Renal cortex interstitium (tissue), 15 donors: ENCODE data around the gene FN3K. TPM values are rescaled to one million over a fixed set of nuclear protein-coding genes. Genes with fewer than 3 reads are reported as not detected.
A peak's percentile ranks its signal among the peaks of the same experiment; 100 is the strongest.

ENCODE experiments used
- DNase-seq, 11 donors: peaks; one replicate each; pipeline ENCODE4 v3.0.0-alpha.2; 2013; ENCODE audit warnings: low read depth in 9 of 11, low spot score in 4 of 11; ENCODE audit errors: extremely low read depth in 1 of 11
- long read RNA-seq, 16 experiments: transcript quantifications; one replicate each; lab custom pipeline, GENCODE V29; 2026
- polyA plus RNA-seq, 3 donors: library from polyadenylated mRNA; unstranded; fragments of 120-200 nt; gene quantifications; one replicate each; pipeline ENCODE4 v1.2.1, GENCODE V29; 2013; ENCODE audit not compliant: insufficient read length in 3 of 3

FN3K gene
- 10 to 100 TPM; 28.1 to 49.5 (median 31.7) TPM for polyA plus RNA-seq
- long read RNA-seq, donor 1, partial matches to known transcripts = 0 of 3 reads
- long read RNA-seq, donor 1, other reads (novel, unspliced or antisense) = 0 of 3 reads
- long read RNA-seq, donor 2, transcript FN3K-201 (6 exons, 1,434 nt) = major isoform, 5 of 5 reads
- long read RNA-seq, donor 2, partial matches to known transcripts = 0 of 5 reads
- long read RNA-seq, donor 2, other reads (novel, unspliced or antisense) = 0 of 5 reads
- long read RNA-seq, donor 3, transcript FN3K-201 (6 exons, 1,434 nt) = major isoform, 8 of 13 reads
- long read RNA-seq, donor 3, partial matches to known transcripts = 5 of 13 reads
- long read RNA-seq, donor 3, other reads (novel, unspliced or antisense) = 0 of 13 reads
- long read RNA-seq, donor 4, transcript FN3K-201 (6 exons, 1,434 nt) = major isoform, 6 of 10 reads
- long read RNA-seq, donor 4, partial matches to known transcripts = 0 of 10 reads
- long read RNA-seq, donor 4, other reads (novel, unspliced or antisense) = 0 of 10 reads
- long read RNA-seq, donor 5 = 0 reads
- long read RNA-seq, donor 6, transcript FN3K-201 (6 exons, 1,434 nt) = major isoform, 8 of 8 reads
- long read RNA-seq, donor 6, partial matches to known transcripts = 0 of 8 reads
- long read RNA-seq, donor 6, other reads (novel, unspliced or antisense) = 0 of 8 reads
- long read RNA-seq, donor 7, transcript FN3K-201 (6 exons, 1,434 nt) = major isoform, 7 of 8 reads
- long read RNA-seq, donor 7, partial matches to known transcripts = 0 of 8 reads
- long read RNA-seq, donor 7, other reads (novel, unspliced or antisense) = 0 of 8 reads
- long read RNA-seq, donor 8 = 0 reads
- long read RNA-seq, donor 9, partial matches to known transcripts = 0 of 4 reads
- long read RNA-seq, donor 9, other reads (novel, unspliced or antisense) = 0 of 4 reads
- long read RNA-seq, donor 10, transcript FN3K-201 (6 exons, 1,434 nt) = major isoform, 5 of 6 reads
- long read RNA-seq, donor 10, partial matches to known transcripts = 0 of 6 reads
- long read RNA-seq, donor 10, other reads (novel, unspliced or antisense) = 0 of 6 reads
- long read RNA-seq, donor 11, transcript FN3K-201 (6 exons, 1,434 nt) = major isoform, 7 of 7 reads
- long read RNA-seq, donor 11, partial matches to known transcripts = 0 of 7 reads
- long read RNA-seq, donor 11, other reads (novel, unspliced or antisense) = 0 of 7 reads
- long read RNA-seq, donor 12, partial matches to known transcripts = 0 of 1 reads
- long read RNA-seq, donor 12, other reads (novel, unspliced or antisense) = 0 of 1 reads
- long read RNA-seq, donor 13 = 0 reads
- long read RNA-seq, donor 14, partial matches to known transcripts = 0 of 4 reads
- long read RNA-seq, donor 14, other reads (novel, unspliced or antisense) = 0 of 4 reads
- long read RNA-seq, donor 15, transcript FN3K-201 (6 exons, 1,434 nt) = major isoform, 7 of 8 reads
- long read RNA-seq, donor 15, partial matches to known transcripts = 0 of 8 reads
- long read RNA-seq, donor 15, other reads (novel, unspliced or antisense) = 0 of 8 reads
- long read RNA-seq, donor 16, transcript FN3K-201 (6 exons, 1,434 nt) = major isoform, 20 of 21 reads
- long read RNA-seq, donor 16, partial matches to known transcripts = 0 of 21 reads
- long read RNA-seq, donor 16, other reads (novel, unspliced or antisense) = 0 of 21 reads

- peak in 5 of 11 donors; percentile 42 to 56 (median 49) for DNase-seq
Observed at GRCh38 chr17:82734987-82735866, at the start of gene FN3K. TSS of gene FN3K (plus strand) at chr17:82735615. CDS start at chr17:82735637, 22 bp downstream.

DNA sequence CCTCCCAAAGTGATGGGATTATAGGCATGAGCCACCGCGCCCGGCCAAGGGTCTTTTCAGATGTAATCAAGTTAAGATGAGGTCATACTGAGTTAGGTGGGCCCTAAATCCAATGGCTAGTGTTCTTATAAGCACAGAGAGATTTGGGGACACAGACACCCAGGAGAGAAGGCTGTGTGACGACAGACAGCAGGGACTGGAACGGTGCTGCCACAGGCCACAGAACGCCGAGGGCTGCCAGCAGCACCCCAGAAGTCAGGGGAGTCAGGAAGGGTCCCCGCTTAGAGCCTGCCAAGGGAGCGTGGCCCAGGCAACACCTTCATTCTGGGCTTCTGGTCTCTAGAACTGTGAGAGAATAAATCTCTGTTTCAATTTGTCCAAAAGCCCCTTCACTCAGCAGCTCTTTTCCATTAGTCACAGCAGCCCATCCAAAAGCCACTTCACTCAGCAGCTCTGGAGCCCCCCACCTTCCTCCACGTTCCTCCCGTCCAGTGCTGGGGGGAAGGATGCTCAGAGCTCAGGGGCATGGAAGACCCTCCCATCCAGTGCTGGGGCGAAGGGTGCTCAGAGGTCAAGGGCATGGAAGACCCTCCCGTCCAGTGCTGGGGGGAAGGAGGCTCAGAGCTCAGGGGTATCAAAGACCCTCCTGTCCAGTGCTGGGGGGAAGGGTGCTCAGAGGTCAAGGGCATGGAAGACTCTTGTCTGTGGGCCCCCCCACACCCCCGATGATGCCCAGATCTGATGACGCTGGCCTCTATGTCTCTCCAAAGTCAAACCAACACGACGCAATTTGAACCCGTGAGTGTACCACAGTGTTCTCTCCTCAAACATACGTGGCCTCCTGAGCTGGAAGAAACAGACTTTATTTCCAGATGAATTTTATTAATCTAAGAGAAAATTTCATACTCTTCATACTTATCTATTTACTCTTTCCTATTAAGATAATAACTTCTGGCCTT, 48.8 kb upstream of the FN3K start:
- DNase-seq = no peak

DNA sequence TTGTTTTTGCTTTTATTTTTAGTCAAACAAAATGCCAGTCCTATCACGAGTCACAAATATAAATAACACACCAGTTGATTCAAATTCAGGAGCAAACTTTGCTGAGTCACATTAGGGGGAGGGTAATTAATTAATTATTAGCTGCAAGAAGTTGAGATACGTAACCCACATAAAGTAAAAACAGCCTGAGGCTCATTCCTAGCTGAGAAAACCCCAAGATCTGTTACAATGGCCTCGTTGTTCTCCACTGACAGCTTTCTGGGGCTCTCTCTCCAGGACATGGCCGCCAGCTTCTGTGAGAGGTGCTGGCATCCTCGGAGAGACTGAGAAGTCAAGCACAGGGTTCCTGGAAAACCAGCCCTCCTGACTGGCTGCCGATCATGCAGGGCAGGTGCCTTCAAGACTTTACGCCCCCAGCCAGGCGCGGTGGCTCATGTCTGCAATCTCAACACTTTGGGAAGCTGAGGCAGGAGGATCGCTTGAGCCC, 48.0 kb upstream of the FN3K start:
- DNase-seq = peak in 2 of 11 donors; percentile 46 to 56

- DNase-seq = no peak
Observed at GRCh38 chr17:82687871-82688270, 47.5 kb upstream of the FN3K start.

DNA sequence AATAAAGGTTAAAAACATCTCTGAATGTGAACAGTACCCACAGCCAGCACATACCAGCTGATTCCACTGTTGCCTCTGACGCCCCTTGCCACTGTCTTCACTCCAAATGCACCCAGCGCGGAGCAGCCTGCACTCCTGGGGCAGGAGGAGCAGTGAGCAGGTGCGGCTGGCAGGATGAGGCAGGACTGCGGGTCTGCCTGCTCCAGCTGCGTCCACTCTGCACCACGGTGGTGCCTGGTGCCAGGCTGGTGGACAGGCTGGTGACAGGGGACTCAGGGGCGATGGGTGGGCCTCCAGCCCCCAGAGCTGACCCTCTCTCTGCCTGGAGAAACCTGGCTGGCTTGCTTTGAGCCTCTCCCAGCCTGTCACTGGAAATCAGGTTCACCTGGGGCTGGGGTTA, 46.3 kb upstream of the FN3K start:
- no peak for DNase-seq

DNA sequence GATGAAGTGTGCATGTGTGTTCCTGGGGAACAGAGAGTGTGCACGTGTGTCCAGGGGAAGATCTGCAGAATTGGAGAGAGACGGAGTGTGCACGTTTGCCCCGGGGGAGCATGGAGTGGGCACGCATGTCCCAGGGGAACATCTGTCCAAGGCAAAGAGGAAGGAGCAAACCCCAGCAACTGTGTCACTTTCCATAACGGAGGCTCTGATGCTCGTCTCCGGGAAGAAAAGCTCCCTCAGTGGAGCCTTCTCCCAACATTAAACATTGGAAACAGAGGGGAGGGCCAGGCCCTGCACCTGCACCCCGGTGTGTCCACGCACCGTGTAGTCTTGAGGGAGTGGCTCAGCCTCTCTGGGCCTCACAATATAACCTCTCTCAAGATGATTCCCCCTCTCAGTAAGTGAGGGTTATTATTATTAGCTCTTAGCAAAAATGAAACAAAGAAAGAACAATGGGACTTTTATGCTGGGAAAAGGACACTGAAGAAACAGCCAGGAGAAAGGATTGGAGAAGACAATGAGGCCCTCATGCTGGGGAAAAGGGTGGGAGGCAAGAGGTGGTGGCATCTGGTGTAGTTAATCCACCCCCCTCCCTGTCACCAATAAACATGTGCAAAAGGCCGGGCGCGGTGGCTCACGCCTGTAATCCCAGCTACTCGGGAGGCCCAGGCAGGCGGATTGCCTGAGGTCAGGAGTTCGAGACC, 44.5 kb upstream of the FN3K start:
- no peak for DNase-seq

DNA sequence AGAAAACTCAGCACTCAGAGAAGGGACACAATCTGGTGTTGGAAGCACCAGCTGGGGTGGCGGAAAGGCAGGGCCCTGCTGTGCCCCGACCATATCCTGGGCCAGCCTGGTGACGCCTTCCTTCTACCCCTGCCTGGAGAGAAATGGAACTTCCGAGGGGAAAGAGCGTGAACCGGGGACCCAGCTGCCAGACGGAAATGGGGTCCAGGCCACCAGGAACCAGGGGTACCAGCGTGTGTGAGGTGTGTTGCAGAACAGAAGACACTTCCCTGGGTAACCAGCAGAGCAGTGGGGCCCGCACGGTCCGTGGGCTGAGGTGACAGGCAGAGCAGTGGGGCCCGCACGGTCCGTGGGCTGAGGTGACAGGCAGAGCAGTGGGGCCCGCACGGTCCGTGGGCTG, 43.7 kb upstream of the FN3K start:
- no peak for DNase-seq

DNA sequence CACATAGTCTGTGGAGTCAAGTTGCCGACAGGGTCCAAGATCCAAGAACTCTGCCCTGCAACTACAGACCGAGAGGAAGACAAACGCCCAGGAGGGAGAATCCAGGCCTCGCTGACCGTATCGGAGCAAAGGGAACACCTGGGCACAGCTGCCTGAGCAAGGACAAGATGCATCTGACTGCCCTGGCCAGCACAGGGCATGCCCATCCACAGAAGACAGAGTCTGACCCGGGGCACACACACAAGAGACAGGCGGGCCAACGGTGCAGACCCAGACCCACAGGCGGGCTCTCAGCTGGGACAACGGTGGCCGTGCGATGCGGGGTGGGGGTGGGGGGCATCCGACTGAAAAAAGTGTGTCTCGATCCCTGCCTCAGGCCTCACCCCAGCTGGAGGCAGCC, 43.1 kb upstream of the FN3K start:
- no peak for DNase-seq

GRCh38 chr17:82693168-82693867, 42.1 kb upstream of the FN3K start:
- peak in 1 of 11 donors; percentile 55 for DNase-seq

- DNase-seq = no peak
Observed at GRCh38 chr17:82694647-82695046, 40.8 kb upstream of the FN3K start.

DNA sequence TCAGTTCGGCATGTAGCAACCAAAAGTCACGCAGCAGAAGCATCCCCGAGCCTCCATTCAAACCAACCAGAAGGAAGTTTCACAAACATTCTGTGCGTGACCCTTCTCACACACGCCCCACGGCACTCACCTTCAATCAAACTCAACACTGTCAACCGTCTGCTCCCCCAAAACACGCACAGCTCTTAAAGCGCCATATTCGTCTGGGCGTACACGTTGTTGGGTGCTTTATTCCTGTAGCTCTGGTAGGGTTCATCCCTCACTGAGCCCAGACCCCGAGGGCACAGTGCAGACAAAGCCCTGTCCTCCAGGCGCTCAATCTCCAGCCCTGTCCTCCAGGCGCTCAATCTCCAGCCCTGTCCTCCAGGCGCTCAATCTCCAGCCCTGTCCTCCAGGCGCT, 39.2 kb upstream of the FN3K start:
- DNase-seq = no peak

GRCh38 chr17:82696916-82697807, 38.3 kb upstream of the FN3K start:
- DNase-seq = no peak

DNA sequence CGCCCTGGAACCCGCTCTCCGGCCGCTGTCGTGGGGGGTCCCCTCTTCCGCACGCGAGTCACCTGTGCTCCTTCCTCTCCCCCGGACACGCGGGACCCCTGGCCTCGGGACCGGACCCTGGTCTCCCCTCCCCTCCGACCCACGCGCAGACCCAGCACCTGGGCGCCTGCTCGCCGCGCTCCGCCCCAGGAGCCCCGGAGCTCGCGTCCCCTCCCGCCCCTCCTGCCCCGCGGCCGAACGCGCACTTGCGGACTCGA, 37.7 kb upstream of the FN3K start:
- DNase-seq = no peak
